Dermis blood vessel endothelial cell (primary cell): ENCODE results near the gene C6orf136. TPM values are rescaled to one million over a fixed set of nuclear protein-coding genes. Genes with fewer than 3 reads are reported as not detected.

ENCODE experiments used
- DNase-seq: peaks from one replicate; pipeline ENCODE4 v3.0.0; 2010
- total RNA-seq: library from RNA; depleted of rRNA; stranded (reverse); fragments of >200 nt; gene quantifications from 2 replicates; pipeline ENCODE4 v1.2.3, GENCODE V29; 2014

Gene C6orf136
- total RNA-seq, 1 donor from 2014 or later: 9.9 TPM

DNA sequence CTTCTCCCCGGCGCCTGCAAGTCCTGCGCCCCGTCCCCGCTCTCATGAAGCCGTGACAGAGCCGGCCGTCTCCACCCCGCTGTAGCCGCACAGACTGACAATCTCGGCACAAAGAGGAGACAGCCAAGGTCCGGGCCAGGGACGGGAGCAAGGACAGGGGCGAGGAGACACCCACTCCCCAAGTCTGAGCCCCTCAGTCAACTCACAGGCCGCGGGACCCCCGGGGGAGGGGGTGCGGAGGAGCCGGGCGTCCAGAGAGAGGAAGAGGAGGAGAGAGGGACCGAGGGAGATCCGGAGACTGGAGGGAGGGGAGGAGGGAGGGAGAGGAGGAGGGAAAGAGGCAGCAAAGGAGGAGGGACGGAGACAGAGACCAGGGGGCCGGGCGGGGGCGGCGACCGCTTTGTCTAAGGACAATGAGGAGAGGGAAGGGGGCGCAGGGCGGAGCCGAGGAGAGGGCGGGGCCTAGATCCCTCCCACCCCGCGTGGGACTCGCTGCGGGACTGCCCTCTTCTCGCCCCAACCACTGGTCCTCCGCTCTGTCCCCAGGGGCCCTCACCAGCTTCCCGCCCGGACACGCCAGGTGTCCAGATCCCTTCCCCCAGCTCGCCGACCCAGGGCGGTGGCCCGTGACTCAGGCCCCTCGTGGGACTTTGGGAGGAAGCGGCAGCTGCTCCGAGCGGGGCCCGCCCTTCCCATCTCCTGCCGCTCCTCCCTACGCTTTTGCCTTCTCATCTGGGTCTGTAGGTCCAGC is 40.1 kb downstream of the C6orf136 start:
- peak; percentile 95 for DNase-seq

DNA sequence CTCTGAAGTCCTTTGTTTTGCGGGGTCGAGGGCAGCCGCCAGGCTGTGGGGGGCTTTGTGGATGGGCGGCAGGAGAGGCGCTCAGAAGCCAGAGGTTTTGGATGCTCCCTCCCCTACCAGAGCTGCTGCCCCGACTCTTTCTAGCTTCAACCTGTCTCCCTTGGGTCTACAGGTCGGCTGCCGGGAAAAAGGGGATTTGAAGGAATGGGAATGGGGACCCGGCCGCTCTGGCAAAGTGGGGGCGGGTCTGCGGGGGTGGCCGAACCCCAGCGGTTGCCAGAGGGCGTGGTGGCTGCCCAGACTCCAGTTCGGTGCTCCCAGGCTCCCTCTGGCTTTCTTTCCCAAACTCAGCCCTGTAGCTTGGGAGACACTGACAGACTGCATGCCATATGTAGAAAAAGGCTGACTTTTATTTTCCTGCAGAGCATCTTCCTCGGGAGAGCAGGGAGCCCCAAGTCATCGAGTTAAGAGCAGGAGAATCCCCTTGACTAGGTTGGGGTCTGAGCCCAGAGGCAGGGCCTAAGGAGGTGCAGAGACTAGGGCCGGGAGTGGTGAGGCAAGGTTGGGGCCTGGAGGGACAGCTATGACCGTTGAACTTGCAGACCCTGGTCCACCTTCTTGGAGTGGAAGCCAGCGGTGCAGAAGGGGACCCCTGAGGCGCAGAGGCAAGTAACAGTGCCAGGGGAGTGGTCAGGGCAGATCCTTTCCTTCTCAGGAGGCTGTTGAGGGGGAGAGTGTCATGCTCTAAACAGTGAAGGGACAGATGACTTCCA is 40.9 kb downstream of the C6orf136 start:
- DNase-seq: peak; percentile 56

DNA sequence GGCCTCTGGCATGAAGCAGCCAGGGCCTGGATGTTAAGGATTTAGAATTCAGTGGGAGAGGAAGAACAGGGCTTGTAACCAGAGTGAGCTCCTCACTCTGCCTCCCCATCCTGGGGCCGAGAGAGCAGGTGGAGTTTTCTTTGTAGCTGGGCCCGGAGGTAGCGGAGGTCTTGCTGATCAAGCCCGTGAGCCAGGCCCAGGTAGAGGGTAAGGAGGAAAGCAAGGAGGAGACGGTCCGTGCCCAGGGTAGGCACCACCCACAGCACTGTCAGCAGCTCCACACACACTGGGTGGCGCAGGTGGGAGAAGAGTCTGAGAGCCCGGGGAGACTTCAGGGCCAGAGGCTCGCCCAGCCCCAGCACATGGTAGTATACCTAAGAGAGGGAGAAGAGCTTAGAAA is 41.6 kb downstream of the C6orf136 start:
- DNase-seq: no peak

GRCh38 chr6:30689022-30689865 is 42.3 kb downstream of the C6orf136 start:
- no peak for DNase-seq

GRCh38 chr6:30689985-30690384 is 43.1 kb downstream of the C6orf136 start:
- no peak for DNase-seq

DNA sequence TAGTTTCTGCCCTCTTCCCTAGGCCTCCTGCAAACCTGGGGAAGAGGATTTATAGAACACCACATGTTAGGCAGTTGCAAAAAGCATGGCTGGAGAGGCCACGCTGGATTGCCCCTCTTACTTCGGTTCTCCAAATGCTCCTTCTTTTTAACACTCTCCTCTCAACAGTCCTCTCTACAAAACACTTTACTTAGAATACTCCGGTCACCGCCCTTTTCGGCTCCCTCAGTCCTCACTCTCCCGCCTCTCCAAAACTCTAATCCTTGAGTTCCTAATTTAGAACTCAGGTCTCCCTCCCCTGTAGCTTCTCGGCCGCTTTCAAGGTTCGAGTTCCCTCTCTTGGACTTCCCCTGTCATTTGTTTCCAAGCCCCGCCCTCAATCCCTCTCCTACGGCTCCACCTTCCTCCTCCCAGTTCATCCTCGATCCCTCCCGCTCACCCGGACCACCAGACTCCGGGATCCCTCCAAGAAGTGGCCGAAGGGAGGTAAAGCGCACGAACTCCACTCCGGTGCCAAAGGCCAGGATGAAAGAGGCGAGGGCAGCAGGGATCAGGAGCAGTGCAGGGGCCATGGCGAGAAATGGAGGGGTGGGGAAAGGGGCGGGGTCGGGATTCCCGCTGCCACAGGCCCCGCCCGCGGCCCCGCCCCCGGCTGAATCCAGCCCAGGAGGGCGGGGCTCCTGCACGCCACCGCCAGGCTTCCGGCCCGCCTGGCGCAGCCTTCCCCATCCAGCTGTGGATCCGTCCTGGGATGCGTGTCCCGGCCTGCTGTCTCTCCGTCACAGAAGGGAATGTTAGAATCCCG is 43.7 kb downstream of the C6orf136 start, which contains the start of gene NRM:
Gene NRM, minus strand, starts transcription at position 582 of the 805 bp plus-strand sequence. Its CDS starts 10 bp downstream, at position 572.
- DNase-seq: peak; percentile 81

GRCh38 chr6:30691208-30691847 is 44.4 kb downstream of the C6orf136 start:
- DNase-seq: peak; percentile 9

- no peak for DNase-seq
Observed at GRCh38 chr6:30696432-30696831, 49.5 kb downstream of the C6orf136 start.

GRCh38 chr6:30700340-30700739 is 53.4 kb downstream of the C6orf136 start:
- DNase-seq: peak; percentile 14

Other genes with a start within 250 kb of the C6orf136 start
- gene HLA-E, start 157.6 kb upstream of the C6orf136 start, total RNA-seq: 717 and 1,065 TPM in 2 replicates
- gene GNL1, start 90.6 kb upstream of the C6orf136 start, total RNA-seq: 53.1 and 63.0 TPM in 2 replicates
- gene PRR3, start 89.8 kb upstream of the C6orf136 start, total RNA-seq: 2.9 and 3.5 TPM in 2 replicates
- gene ABCF1, start 75.7 kb upstream of the C6orf136 start, total RNA-seq: 49.5 and 70.3 TPM in 2 replicates
- gene PPP1R10, start 29.9 kb upstream of the C6orf136 start, total RNA-seq: 19.4 and 20.0 TPM in 2 replicates
- gene MRPS18B, start 29.3 kb upstream of the C6orf136 start, total RNA-seq: 37.9 and 41.0 TPM in 2 replicates
- gene ATAT1, start 20.3 kb upstream of the C6orf136 start, total RNA-seq: 3.4 and 3.7 TPM in 2 replicates
- 39.3 and 52.6 TPM in 2 replicates for gene DHX16, start 25.9 kb downstream of the C6orf136 start, total RNA-seq
- gene PPP1R18, start 39.5 kb downstream of the C6orf136 start, total RNA-seq: 41.7 and 64.8 TPM in 2 replicates
- 3.1 and 4.6 TPM in 2 replicates for gene NRM, start 43.9 kb downstream of the C6orf136 start, total RNA-seq
- gene MDC1, start 70.1 kb downstream of the C6orf136 start, total RNA-seq: 6.3 and 12.5 TPM in 2 replicates
- gene TUBB, start 73.2 kb downstream of the C6orf136 start, total RNA-seq: 301 and 692 TPM in 2 replicates
- gene FLOT1, start 95.6 kb downstream of the C6orf136 start, total RNA-seq: 71.5 and 124 TPM in 2 replicates
- gene IER3, start 97.4 kb downstream of the C6orf136 start, total RNA-seq: 74.4 and 134 TPM in 2 replicates
- gene DDR1, start 237.4 kb downstream of the C6orf136 start, total RNA-seq: 8.5 and 9.1 TPM in 2 replicates